Stimulated activated CD8-positive, alpha-beta memory T cell treated with anti-CD3 and anti-CD28 coated beads, Interleukin-4, amount 100 ng/mL, for 24 hours (primary cell): ENCODE measurements around the gene PLPPR1.

Experiments
- DNase-seq: peaks from one replicate; pipeline ENCODE4 v3.0.0-alpha.2; 2020; ENCODE audit warnings: low read depth

Gene PLPPR1

GRCh38 chr9:101047848-101048397 lies 19.4 kb downstream of the PLPPR1 start:
- no peak for DNase-seq

GRCh38 chr9:101050650-101051049 lies 22.1 kb downstream of the PLPPR1 start:
- DNase-seq, result no peak

- DNase-seq, result no peak
Observed at GRCh38 chr9:101054657-101055056, 26.1 kb downstream of the PLPPR1 start.

GRCh38 chr9:101055516-101055915 lies 27.0 kb downstream of the PLPPR1 start:
- no peak for DNase-seq

GRCh38 chr9:101062686-101063085 lies 34.2 kb downstream of the PLPPR1 start:
- DNase-seq, result no peak

- no peak for DNase-seq
Observed at GRCh38 chr9:101063192-101063591, 34.7 kb downstream of the PLPPR1 start.

- DNase-seq, result no peak
Observed at GRCh38 chr9:101064206-101064605, 35.7 kb downstream of the PLPPR1 start.

- DNase-seq, result no peak
Observed at GRCh38 chr9:101065930-101066329, 37.4 kb downstream of the PLPPR1 start.

- DNase-seq, result no peak
Observed at GRCh38 chr9:101068696-101069095, 40.2 kb downstream of the PLPPR1 start.

- DNase-seq, result no peak
Observed at GRCh38 chr9:101072259-101072658, 43.7 kb downstream of the PLPPR1 start.

- DNase-seq, result no peak
Observed at GRCh38 chr9:101073122-101073521, 44.6 kb downstream of the PLPPR1 start.

GRCh38 chr9:101081641-101082040 lies 53.1 kb downstream of the PLPPR1 start:
- DNase-seq, result no peak

- DNase-seq, result no peak
Observed at GRCh38 chr9:101083448-101084202, 55.1 kb downstream of the PLPPR1 start.

- no peak for DNase-seq
Observed at GRCh38 chr9:101087426-101087825, 58.9 kb downstream of the PLPPR1 start.

- DNase-seq, result no peak
Observed at GRCh38 chr9:101092922-101093321, 64.4 kb downstream of the PLPPR1 start.

GRCh38 chr9:101093620-101094019 lies 65.1 kb downstream of the PLPPR1 start:
- DNase-seq, result no peak

GRCh38 chr9:101094686-101095085 lies 66.2 kb downstream of the PLPPR1 start:
- no peak for DNase-seq

- no peak for DNase-seq
Observed at GRCh38 chr9:101097210-101097609, 68.7 kb downstream of the PLPPR1 start.

GRCh38 chr9:101098392-101098791 lies 69.9 kb downstream of the PLPPR1 start:
- no peak for DNase-seq

GRCh38 chr9:101114317-101114716 lies 85.8 kb downstream of the PLPPR1 start:
- no peak for DNase-seq

GRCh38 chr9:101115102-101115501 lies 86.6 kb downstream of the PLPPR1 start:
- DNase-seq, result no peak

- no peak for DNase-seq
Observed at GRCh38 chr9:101117161-101117560, 88.6 kb downstream of the PLPPR1 start.

GRCh38 chr9:101119206-101119819 lies 90.8 kb downstream of the PLPPR1 start:
- no peak for DNase-seq
